GM21528 (cell line): Measurements from ENCODE around the gene BOLA3.
"Not testable (repeated sequence)": the region's sequence is repeated elsewhere in the genome, so short reads cannot be mapped to it uniquely, and the experiment has no call there.

Experiments used
- ATAC-seq: cut with Tn5 transposase; IDR thresholded peaks from one replicate; pipeline ENCODE4 v1.9.1; 2021; ENCODE audit warnings: mild to moderate bottlenecking, moderate library complexity; ENCODE audit not compliant: unreplicated experiment, low FRiP score

Gene BOLA3

DNA sequence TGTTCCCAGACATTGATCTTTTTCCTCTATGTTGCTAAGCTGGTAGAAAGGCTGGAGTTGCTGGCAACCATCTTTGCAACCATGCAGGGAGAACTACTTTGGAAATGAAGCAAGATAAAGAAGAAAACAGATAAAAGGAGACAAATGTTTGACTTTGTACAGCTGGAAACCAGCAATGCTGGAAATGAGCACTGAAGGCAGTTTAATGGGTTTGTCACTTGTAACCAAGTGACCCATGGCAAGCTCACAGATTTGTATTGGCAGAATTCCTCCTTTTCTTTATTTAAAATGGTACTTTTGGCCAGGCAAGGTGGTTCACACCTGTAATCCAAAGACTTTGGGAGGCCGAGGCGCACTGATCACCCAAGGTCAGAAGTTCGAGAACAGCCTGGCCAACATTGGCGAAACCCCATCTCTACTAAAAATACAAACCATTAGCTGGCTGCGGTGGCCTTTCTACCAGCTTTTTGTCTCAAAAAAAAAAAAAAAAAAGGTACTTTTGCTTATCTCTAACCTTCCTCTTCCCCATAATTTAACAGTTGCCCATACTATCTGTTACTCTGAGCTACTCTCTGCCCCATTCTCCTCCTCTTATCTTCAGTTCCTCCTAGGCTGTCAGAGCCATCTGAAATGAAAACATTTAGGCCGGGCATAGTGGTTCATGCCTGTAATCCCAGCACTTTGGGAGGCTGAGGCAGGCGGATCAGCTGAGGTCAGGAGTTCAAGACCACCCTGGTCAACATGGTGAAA lies 2.0 kb upstream of the BOLA3 start:
- ATAC-seq: no peak

GRCh38 chr2:74149247-74149525 lies 1.5 kb upstream of the BOLA3 start:
- no peak for ATAC-seq

DNA sequence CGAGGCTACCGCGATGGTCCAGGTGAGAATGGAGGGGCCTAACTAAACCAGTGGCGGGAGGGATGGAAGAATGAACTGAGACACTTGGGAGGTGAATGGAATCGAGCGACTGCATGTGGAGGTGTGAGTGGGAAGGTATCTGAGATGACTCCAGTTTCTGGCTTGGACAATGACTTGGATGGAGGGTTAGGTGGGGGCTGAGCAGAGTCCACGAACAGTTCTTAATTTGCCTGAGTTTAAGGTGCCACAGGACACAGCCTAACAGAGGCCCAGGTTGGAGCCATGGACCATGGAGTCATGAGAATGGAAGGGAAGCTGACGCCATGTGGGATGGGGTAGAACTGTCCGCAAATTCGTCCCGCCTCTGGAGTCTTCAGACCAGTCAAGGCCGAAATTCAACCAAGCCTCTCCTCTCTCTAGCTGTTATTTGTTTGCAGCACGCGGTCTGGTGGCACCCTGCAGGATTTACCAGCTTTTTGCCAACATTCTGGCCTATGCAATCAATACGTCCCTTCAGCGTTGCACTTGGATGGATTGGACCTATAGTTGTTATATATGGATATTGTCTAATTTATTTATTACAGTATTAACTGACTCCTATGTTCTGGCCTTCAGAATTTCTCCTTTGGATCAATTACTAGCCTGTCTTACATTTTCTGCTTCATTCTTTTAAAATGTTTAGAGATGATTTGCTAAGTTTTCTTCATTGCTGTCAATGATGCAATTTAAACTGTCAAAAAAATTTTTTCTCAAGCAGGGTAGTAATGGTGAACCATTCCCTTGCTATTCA lies 940 bp upstream of the BOLA3 start:
- ATAC-seq: no peak

DNA sequence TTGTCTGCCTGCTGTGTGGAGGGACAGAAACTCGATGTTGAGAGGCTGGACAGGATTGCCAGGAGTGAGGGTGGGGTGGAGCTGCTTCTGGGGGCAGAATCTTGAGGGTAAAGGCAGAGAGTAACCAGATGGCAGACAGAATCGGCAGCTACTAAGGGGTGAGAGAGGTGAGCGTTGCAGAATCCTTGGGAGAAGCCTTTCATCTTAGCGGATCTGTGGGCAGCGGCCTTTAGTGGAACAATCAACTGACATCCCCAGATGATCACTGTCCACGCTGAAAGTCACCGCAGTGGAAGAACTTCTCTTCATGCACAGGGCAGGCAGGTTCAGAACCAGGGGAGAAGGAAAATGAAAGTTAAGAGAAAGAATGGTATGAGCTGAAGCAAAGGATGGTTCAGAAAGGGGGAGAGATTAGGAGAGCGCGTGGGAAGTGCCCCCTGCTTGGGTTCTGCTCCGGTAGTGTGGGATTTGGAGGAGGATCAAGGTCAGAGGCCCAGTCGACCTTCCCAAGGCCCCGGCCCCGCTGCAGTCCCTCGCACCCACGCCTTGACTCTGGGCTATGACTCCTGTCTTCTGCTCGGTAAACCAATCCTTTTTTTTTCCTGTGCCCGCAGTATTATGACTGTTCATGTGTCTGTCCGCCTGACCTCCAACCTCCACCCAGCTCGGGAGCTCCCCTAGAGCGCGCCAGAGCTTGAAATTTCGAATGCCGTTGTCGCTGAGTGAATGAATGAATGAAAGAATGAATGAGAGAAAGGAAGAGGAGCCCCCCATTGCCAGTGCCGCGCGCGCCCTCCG lies 584 bp downstream of the BOLA3 start:
- ATAC-seq: no peak

DNA sequence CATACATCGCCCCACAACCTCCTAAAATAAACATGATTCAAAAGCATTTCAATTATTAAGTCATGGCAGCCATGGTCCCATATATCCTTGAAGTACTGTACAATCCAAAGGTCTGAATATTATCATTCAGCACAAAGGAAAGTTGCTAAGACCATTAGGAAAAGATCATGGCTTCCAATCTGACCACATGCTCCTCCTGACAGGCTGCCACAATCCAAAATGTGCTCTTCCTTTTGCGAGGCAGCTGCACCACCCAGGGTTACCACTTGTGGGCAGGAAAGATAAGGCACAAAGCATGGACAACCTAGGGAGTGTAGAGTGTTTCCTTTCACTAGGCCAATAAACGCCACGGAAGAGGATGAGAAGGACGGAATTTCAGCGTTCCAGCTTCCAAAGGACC lies 5.4 kb downstream of the BOLA3 start:
- ATAC-seq: no peak

- ATAC-seq: no peak
Observed at GRCh38 chr2:74138600-74139323, 8.9 kb downstream of the BOLA3 start.

- no peak for ATAC-seq
Observed at GRCh38 chr2:74137651-74138599, 9.8 kb downstream of the BOLA3 start.

DNA sequence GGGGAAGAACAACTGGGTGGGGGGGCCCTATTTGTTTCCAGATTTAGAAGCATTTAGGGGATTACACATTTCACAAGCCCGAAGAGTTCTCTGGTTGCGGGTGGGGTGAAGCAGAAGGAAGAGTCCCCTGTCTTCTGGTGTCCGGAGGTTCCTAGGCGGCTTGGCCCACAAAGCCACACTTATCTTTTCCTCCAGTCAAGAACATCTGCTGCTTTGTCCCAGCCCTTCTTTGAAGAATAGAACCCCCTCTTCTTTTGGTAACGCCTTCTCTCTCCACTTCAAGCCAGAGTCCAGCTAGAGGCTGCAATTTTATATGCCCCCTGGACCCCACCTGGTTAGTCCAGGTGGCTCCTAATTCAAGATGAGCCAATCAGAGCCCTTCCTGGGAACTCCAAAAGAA lies 15.8 kb downstream of the BOLA3 start:
- no peak for ATAC-seq

GRCh38 chr2:74130211-74130995 lies 17.3 kb downstream of the BOLA3 start:
- no peak for ATAC-seq

DNA sequence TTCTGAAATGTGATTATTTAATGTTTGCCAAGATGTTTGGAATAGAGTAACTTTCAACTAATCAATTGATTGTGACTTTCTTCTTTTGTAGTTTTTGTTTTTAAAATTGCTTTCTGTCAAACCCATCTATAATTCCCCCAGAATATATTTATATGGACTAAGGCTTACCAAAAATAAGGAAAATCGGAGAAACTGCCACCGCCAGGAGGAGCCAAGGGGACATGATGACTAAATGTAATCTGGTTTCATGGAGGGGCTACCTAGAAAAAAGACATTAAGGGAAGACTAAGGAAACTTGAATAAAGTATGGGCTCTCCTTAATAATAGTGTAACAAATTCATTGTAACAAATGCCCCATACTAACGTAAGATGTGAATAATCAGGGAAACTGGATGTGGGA lies 19.5 kb downstream of the BOLA3 start:
- ATAC-seq: no peak

DNA sequence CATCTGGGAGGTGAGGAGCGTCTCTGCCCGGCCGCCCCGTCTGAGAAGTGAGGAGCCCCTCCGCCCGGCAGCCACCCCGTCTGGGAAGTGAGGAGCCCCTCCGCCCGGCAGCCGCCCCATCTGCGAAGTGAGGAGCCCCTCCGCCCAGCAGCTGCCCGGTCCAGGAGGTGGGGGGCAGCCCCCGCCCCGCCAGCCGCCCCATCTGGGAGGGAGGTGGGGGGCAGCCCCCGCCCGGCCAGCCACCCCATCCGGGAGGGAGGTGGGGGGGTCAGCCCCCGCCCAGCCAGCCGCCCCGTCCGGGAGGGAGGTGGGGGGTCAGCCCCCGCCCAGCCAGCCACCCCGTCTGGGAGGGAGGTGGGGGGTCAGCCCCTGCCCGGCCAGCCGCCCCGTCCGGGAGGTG lies 23.8 kb downstream of the BOLA3 start:
- not testable (repeated sequence) for ATAC-seq

GRCh38 chr2:74121846-74122245 lies 25.9 kb downstream of the BOLA3 start:
- not testable (repeated sequence) for ATAC-seq

- ATAC-seq: peak; percentile 91
Observed at GRCh38 chr2:74119912-74120825, 27.5 kb downstream of the BOLA3 start.

- no peak for ATAC-seq
Observed at GRCh38 chr2:74119339-74119738, 28.4 kb downstream of the BOLA3 start.

DNA sequence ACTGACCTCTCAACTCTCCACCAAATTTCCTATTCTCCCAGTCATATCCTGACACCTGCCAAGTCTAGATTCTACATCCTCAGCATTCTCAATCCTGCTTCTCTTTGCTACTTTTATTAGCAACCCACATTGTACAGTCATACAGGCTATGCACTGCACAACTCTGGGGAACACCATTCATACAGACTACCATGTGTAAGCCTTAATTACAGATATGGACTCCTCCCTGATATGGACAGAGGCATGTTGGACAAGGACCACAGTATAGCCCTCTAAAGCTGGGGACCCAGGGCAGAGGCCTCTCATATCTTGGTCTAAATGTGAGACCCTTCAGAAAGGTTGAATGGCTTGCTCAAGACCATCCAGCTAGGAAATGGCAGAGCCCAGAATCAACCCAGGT lies 36.3 kb downstream of the BOLA3 start:
- ATAC-seq: no peak

- no peak for ATAC-seq
Observed at GRCh38 chr2:74110537-74110936, 37.2 kb downstream of the BOLA3 start.

DNA sequence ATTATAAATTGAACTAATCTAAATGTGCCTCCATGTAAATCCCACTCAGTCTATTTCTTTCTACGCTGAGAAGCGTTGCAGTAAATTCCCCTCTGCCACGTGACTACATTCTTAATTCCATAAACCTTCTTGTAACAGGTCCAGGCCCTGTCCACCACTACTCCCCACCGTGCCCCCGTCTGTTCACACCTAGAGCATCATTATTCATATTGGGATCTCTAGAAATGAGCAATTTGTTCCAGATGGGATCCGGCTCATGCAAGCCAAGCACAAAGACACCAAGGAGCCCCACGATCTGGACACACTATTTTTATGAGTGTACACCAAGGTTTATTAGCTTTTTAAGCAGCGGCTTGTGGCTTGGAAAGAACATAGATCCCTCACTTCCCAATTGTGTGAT lies 38.2 kb downstream of the BOLA3 start:
- ATAC-seq: no peak

DNA sequence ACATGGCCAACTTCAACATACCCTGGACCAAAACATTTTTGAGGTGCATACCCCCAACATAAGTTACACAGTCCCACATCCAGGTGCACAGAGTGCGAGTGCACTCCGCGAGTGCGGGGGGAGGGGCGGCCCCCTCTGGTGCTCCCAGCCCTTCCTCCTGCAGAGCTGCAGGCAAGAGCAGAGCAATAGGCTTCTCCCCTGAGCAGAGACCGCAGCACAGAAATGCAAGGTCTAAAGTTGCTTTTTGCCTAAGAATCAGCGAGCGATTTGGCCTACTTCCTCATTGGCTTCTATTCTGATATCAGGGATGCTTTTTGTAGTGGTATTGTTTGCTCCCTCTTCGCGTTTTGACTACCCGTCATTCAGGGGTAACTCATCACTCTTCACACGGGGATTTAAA lies 40.6 kb downstream of the BOLA3 start:
- no peak for ATAC-seq
